Measurements from ENCODE around the gene PRKG1.

DNA sequence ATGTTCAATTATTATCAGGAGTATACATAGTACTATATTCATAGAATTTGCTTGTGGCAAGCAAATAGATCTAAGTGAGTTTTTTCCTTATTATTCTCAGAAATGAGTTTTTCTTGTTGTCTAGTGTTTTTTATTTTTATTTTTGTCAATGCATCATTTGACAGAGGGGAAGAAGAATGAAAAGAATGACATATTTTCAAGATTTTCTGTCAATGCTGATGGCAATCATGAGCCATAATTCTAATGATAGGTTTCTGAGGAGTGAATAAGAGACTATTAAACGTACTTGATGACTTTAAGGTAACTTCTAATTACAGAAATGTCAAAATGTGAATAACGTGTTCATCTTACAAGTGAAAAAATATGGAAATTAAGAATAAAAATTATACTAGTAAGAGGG lies 769.7 kb downstream of the PRKG1 start:
- TF ChIP-seq CTCF (IDR thresholded peaks at IDR 0.05; ENCODE audit: control extremely low read depth in 1 of 3, insufficient read depth in 1 of 3, low read depth in 1 of 3, low read length in 3 of 3), result no peak
- no peak for TF ChIP-seq CBX5 (IDR thresholded peaks at IDR 0.05; ENCODE audit: low read depth, low read length)
- TF ChIP-seq POLR2A (IDR thresholded peaks at IDR 0.05; ENCODE audit: control extremely low read depth in 1 of 2, low read depth in 2 of 2, low read length in 2 of 2), result no peak
- TF ChIP-seq CEBPB (IDR thresholded peaks at IDR 0.05; ENCODE audit: low read depth, low read length), result no peak
- TF ChIP-seq BCL11A (IDR thresholded peaks at IDR 0.05; ENCODE audit: low read depth in 2 of 2, low read length in 2 of 2), result no peak
- no peak for TF ChIP-seq POLR2AphosphoS5 (IDR thresholded peaks at IDR 0.05; ENCODE audit: low read depth, low read length)
- no peak for TF ChIP-seq EZH2 (IDR thresholded peaks at IDR 0.05; ENCODE audit: low read depth, low read length, severe bottlenecking)
- no peak for TF ChIP-seq RXRA (IDR thresholded peaks at IDR 0.05; ENCODE audit: insufficient read depth, low read depth, low read length)
- no peak for TF ChIP-seq HDAC6 (IDR thresholded peaks at IDR 0.05; ENCODE audit: low read depth, low read length)
- TF ChIP-seq SIN3A (conservative IDR thresholded peaks at IDR 0.05 in 1 of 2, IDR thresholded peaks at IDR 0.05 in 1 of 2; ENCODE audit: low read depth in 1 of 2, low read length in 2 of 2), result no peak
- TF ChIP-seq KDM5A (IDR thresholded peaks at IDR 0.05; ENCODE audit: low read length), result no peak
- TF ChIP-seq USF2 (IDR thresholded peaks at IDR 0.05; ENCODE audit: low read length), result no peak
- TF ChIP-seq TBP (IDR thresholded peaks at IDR 0.05; ENCODE audit: low read depth, low read length), result no peak

Data from H1 (cell line).